Measurements from ENCODE around the gene LRMDA.

The LRMDA gene

DNA sequence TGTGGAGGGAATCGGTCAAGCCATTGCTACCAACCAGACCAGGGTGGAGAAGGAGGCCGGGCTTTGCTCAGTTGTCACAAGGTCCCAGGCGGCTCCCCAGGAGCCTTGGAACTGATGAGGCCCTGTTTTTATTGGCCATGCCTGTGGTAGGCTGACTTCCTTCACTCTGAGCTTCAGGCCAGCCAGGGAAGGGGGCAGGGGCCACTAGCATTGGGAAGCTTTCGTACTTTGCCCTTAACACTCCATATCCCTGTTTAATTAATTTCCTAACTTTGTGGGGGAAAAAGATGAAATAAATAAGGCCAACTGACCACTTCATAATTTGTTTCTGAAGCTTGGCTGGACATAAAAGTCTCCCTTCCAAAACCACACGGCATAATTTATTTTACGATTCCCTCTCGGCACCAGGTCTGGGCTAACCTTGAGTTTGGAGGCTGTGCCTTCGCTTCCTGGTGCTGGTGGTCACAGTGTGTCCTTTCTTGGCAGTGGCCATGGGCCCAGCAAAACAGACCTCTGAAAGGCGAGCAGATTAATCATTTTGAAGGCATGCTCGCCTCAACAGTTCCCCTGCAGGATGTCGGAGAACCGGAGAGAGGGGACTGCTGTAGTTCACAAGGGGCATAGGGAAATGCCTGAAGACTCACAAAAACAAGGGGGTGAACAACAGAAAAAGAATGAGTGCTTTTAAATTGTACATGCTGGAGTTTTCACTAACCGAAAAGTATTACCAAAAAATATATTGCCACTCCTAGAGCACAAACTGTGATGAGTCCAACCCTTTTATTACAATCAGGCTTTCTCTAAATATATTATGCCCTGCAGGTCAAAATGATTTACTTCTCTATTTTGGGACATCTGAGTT is 966.0 kb downstream of the LRMDA start:
- DNase-seq, result no peak

DNA sequence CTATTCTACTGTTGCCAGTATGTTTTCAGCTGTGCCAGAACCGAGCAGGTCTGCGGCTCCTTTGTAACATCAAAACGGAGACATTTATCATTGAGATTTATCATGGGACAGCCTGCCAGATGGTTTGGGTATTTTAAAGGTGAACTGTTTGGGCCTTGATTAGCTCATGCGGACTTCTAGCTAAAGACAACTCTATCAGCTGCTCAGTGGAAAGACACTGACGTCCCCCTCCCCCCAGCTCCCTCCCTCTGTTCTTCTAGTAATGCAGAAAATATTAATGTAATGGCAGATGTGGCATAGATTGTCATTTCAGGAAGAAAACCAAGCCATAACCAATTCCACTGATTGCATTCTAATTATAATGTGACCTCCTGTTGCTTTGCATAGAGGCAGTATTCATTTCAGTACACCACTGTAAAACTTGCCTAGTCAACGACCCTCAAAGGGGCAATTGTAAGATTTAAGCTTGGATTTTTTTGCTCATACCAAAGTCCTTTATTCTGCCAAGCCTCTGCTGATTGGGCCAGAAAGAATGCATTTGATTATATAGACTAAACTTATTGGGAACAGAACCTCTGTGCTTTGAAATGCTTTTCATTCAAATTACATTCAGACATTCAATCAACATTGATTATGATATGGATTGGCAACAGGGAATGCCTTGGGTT is 966.8 kb downstream of the LRMDA start:
- no peak for DNase-seq

DNA sequence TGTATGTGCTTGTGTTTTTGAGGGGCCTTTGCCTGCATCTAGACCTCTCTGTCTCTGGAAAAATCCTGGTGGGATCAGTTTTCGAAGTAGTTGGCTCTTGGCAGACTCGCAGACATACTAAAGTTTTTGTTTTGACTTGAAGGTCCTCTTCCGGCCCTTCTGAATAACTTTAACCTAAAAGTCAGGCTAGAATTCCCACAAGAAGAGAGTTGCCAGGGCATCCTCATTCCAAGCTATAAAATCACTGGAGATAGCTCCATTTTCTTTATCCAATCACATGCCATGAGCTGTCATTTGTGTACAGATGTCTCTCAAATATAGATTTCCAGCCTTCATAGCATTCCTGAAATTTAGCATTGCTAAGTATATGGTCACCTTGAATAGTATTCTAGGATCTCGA is 967.8 kb downstream of the LRMDA start:
- DNase-seq, result no peak

DNA sequence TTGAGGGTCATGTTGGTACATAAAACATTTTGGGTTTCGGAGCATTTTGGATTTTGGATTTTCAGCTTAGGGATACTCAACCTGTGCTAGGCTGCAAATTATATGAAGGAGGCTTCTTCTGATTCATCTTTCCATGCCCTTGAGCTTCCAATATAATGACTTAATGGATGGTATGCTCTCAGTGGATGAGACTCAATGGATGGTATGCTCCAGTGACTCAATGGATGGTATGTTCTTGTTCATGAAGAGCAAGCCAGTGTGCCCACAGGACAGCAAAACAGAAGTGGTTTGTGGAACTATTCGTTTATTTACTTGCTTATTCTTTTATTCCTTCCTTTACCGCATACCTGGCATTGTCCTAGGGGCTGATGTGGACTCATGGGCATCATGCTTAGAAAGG is 969.6 kb downstream of the LRMDA start:
- no peak for DNase-seq

DNA sequence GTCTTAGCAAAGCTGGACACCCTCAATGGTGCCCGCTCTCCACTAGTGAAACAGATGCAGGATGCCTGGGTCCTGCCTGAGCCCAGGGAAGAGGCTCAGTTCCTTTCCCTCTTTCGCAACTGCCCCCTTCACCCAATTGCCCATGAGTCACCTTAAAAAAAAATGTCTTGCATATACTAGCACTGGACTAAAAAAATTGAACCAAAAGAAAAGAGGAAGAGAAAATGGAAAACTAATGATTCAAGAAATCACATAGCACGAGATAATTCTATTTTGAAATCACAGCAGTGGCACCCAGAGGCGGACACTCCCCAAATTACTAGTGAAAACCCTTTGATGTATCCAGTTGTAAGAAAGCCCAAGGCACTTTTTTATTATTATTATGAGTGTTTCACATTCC is 972.5 kb downstream of the LRMDA start:
- no peak for DNase-seq

DNA sequence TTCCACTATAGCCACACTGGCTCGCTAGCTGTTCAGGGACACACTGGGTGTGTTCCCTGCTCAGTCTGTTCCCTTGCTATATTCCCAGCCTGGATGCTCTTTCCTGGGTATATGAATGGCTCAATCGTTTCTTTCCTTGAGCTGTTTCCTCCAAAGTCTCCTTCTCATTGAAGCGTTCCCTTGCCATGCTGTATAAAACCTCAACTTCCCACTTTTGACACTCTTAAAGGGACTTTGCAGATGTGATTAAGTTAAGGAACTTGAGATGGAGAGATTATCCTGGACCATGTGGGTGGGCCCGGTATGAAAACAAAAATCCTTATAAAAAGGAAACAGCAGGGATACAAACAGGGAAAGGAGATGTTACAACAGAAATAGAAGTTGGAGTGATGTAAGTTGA is 973.1 kb downstream of the LRMDA start:
- DNase-seq, result no peak

DNA sequence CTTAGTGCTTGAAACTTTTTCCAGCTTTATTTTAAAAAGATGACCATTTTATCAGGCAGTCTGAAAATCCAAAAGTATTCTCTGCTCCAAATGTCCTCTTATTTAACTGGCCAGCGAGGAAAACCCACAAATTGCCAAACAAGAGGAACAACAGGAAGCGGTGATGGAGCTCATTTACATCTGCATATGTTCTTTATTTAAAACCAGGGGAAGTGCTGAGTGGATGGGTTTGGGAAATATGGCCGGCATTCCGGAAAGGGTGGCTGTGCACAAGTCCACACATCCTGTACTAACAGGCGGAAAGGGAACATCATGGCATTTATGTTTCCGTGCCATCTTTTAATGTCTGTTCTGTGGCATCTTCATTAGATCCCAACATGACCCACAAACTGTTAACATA is 974.5 kb downstream of the LRMDA start:
- no peak for DNase-seq

DNA sequence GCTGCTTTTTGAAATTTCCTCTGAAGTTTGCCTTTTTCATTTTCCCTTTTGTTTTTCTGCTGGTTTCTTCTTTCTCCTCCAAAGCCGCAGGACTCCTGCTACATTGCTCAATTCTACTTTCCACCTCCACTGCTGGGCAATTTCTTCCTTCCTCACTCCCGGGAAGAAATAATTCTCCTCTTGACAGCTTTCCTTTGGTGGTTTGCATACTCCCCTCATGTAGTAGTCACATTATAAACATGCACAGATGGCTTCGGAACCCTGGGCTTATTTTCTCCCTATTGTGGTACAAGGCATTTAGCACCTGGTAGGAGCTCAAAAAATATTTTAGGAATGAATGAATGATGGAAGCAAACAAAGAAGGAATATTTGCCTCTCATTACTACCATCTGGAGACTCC is 977.2 kb downstream of the LRMDA start:
- DNase-seq, result no peak

DNA sequence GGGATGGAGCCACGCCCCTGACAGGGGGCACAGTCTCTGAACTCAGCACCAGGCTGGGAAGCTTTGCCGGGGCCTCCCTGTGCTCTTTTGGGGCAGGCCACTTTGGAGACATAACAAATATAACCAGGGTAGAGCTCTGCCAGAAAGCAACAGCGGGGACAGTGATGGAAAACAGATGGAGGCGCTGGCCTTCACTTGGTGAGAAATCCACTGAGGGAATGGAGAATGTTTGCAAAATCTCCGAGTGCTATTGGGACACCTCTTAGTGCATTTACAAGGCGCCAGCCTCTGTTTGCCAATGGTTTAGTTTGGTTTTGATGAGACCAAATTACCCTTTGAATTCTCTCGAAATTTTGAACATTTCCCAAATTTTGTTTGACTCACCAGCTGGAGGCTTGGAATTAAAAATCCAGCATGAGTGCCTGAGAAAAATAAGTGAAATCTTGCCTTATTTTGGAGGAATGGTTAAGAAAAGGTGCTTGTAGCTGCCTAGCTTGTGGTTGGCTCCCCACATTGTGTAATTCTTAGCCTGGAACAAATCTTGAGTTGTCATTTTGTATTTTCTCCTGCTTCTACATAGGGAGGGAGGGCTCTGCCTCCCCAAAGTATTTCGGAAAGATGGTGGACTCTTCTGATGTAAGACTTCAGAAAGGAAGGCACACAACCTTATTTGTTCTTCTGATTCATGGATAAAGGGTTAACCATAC is 980.5 kb downstream of the LRMDA start:
- DNase-seq, result no peak

DNA sequence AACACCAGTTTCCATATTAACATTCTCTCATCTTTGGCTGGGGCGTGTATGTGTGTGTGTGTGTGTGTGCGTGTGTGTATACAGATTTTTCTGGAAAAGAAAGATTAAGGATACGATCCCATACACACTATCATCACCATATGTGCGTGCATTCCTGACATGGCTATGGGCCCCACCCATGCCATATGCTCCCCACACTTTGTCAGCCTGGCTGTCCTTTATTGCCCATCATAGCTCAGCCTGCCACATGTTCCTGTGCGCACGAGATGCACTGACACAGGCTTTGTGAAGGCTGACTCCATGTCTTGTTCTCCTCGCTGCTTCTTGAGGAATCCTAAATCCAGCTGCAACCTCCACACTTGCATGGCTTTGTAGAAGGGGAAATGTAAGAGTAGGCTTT is 984.1 kb downstream of the LRMDA start:
- DNase-seq, result no peak

DNA sequence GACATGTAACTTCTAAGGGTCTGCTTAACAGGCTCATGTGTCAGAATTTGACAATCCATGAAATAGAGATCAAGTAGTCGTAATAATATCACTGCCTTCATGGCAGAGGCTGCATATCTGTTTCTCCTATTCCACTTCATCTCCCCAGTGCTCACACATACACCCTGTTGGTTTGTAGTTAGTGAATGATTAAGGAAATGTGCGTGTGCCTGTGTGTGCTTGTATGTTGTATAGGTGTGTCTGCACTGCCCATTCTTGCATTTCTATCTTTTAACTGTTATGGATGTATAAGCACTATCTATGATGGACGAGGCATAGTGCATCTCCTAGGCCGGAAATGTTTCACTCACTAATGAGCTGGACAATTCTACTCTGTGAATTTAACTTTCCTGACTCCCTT is 985.2 kb downstream of the LRMDA start:
- DNase-seq, result no peak

DNA sequence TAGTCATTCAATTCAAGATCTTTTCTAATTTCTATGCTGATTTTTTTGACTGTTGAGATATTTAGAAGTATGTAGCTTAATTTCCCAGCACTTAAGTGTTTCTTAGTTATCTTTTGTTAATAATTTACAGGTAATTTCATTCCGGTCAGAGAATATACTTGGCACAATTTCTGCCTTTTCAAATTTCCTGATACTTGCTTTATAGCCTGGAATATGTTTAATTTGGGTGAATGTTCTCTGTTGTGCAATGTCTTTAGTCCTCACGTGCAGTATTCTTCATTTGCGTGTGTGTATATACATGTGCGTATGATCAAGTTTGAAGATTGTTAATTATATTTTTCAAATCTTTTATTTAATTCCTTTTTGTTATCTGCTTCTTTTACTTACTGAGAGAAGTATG is 989.3 kb downstream of the LRMDA start:
- no peak for DNase-seq

DNA sequence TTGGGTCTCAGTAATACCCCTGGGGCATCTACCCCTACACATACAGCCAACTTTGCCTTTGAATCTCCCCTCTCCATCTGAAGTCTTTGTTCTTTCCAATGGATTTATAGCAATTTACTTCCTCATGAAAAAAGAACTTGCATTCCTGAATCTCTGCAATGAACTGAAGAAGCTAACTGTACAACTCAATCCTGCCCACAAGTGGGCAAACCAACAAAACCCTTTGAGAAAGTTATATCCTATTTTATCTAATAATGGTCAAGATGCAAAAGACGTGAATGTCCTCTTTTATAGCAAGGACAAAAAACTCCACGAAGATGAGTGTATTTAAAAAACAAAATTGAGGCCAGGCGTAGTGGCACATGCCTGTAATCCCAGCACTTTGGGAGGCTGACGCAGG is 991.3 kb downstream of the LRMDA start:
- no peak for DNase-seq

DNA sequence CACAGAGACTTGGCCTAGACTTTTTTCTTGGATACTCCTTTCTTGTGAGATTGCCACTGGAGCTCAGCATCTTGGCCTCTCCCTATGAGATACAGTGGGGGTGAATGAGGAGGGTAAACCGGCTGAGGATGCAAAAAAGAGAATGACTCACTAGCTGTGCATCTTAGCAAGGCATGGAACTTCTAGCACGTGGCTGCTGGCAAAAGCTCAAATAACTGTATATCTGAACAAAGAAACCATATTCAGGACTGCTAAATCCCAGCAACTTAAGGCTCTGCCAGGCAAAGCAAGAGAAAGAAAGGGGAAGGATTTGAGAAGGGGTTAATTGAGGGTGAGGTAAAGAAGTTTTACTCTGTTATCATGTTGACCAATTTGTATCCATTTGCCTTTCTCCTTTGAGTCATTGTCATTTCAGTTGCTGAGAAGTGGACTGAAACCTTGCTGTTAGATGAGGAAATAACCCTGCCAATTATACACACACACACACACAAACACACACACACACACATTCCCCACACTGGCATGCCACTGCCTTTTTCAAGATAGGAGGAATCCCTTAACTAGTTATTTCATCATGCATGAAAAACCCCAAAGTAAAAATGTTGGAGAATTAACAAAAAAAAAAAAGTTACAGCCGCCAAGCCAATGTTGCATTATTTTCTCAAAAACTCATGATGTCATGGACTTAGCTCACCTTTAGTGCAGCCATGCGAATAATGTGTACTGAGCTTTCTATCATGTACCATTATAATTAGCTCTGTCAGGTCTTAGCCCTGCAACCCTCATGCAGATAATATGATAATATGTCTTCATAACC is 997.3 kb downstream of the LRMDA start:
- no peak for DNase-seq

DNA sequence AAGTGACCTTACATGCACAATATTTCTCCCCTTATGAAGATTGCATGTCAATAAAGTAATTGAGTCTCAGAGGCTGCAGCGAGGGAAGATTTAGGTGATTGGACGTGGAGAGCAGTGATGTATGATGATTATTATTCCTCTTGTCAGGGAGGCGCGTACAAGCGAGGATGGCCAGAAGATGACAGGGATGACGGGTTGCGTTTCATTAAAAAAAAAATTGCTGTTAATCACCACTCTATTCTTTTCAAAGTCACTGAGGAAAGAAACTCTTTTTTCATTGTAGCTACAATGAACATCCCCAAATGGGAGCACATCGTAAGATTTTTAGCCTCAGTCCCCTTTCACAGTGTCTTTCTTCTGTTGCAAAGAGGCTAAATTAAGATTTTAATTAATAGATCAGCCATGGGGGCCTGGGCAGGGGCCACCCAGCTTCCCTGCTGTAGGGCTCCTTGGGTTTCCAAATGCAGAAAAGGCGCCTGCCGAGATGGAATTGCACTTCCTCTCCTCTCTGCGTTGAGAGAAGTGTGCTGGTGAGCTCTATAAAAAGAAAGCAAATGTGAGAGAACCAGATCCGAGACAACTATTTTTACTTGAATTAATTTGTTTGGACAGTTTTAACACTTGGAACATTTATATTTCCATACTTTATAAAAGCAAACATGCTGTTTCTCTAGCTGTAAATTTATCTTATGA is 998.1 kb downstream of the LRMDA start:
- no peak for DNase-seq

DNA sequence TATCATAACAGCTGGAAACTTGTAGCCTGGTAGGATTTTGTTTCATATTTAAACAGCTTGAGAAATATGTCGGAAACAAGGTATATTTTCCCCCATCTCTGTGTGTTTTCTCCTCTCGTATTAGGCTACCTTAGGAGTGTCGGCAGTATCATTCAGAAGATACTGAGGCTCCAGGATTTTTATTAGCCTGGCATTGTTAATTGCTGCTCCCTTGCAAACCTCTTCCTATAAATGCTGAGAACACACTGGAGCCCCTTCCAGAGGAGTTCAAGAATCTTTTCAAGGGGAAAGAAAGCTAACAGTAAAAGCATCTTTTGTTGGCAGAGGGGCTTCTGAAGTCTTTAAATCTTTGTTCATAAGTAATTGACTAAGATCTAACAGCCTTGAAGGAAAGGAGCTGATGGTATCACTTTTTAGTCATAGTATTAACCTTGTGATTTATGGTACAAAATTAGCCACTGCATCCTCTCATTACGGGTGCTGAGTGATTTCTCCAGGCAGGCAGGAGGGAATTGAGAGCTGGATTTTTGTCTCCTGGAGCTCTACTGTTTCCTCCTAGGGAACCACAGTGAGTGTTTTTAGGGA is 998.7 kb downstream of the LRMDA start:
- no peak for DNase-seq

DNA sequence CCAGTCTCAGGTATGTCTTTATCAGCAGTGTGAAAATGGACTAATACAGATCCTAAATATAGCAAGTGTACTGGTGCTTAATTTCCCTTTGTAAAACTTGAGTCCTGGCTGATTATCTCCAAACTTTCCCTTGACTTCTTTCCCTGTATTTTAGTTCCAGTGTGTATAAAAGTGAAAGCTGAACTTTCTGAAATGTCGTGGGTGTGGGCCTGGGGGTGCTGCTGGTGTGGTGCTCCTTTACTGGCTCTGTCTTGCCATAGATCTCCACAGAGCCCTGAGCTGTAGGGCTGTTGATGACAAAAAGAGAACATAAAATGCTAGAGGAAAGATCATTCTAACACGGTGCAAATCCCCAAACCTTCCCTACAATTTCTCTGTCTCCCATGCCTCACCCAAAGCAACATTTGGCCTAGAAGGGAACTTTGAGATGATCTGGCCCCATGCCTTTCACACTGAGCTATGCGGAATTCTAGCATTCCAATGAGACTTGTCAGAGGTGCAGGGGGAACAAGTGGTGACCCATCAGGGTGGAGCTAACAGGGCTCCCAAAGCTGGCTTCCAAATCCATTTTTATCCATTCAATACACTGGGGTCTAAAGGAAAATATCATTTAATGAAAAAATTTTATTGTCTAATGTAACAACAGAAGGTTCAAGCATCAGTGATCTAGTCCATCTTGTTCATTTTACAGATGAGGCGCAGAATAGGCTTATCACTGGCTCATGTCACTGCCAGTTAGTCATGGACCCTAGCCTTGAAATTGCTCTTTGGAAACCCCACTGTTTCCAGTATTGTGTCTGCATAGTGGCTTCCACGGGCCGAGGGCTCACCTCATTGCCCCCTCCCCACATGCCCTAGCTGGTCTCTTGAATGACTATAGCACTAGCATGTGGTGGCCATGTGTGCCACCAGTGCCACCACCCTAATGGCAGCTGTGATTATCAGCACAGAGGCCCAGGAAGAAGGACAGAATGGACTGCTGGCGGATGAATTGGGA is 1000.9 kb downstream of the LRMDA start:
- DNase-seq, result no peak

DNA sequence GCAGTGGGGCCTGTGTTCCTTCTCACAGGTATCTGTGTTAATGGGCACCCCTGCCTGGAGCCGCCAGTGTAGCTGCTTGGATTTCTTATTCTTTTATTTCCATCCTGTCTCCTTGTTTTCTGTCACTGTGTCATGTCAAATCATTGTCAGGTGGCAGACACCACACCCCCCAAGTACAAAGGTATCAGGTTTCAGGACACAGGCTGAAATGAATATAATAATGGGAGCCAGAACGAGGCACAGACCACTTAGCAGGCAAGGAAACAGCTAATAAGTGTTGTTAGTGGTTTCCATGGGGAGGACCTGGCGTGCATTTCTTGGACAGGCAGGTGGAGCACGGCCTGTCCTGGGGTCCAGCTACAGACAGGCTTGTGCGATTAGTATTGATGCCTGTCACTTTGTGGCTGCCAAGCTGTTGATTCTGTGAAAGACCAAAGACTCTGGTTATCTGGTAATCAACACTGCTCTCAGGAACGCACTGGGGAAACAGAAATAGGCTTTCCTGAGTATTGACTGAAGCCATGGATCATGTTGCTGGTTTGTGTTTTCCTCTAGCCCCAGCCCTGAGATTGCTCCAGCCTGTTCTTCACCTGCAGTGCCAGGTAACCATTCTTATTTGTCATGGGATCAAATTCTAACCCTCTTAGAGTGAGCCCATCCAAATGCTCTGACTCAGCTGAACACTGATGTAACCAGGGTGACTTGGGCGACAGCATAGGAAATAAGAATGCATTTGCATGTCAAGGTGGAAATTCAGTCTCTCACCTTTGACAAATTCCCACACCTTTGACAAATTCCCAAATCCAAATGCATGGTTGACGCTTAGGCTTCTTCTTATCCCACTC is 1002.0 kb downstream of the LRMDA start:
- no peak for DNase-seq

DNA sequence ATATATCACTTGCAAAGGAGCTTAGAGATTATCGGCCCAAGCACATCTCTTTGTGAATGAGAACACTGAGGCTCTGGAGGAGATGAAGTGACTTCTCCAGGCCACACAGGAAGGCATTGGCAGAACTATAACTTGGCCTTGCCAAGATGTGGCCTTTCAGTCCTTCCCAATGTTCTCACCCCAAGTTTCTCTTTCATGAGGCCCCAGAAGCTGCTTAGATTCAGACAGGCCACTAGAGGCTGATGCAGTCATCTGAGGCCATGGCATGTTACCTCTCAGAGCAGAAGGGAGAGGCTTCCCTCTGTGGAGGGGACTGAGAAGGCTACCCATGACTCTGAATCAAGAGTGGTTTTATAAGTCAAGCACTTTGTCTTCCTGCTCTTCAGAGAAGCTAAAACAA is 1003.7 kb downstream of the LRMDA start:
- no peak for DNase-seq

DNA sequence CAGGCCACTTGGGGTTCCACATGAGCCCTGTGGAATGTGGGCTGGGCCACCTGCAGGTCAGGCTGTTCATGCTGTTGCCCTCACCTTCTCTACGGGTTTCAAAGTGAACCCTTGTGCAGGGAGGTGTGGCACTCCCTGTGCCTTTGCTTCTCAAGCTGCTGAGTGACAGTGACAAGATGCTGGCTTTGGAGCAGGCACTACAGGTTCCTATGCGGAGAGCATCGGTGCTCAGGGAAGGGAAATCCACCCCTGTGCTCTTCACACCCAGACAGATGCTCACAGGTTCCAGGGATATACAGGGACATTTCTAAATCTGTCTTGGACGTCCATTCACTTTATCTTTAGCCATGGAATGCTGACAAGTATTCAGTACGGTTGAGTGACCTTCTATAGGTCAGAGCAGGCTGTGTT is 1005.0 kb downstream of the LRMDA start:
- DNase-seq, result no peak
